HCT116 (cell line): ENCODE results near the gene ACMSD.

Source experiments
- CEBPB ChIP-seq: IDR thresholded peaks from 2 replicates; pipeline ENCODE4 v1.6.1; 2012; ENCODE audit warnings: low read depth
- EZH2 ChIP-seq: fragments of 200-600 bp; sonication (generic); IDR thresholded peaks from 2 replicates; pipeline ENCODE4 v1.6.1; 2017; ENCODE audit warnings: antibody characterized with exemption, mixed run types
- EZH2phosphoT487 ChIP-seq: fragments of 200-600 bp; IDR thresholded peaks from 2 replicates; pipeline ENCODE4 v1.6.1; 2018; ENCODE audit warnings: antibody characterized with exemption, borderline replicate concordance
- JUND ChIP-seq: IDR thresholded peaks from 2 replicates; pipeline ENCODE4 v1.6.1; 2012
- POLR2A ChIP-seq: IDR thresholded peaks from 2 replicates; pipeline ENCODE4 v1.7.0; 2011; ENCODE audit warnings: borderline replicate concordance; ENCODE audit not compliant: insufficient read depth, insufficient read length; ENCODE audit errors: extremely low read depth
- POLR2AphosphoS5 ChIP-seq: IDR thresholded peaks from 2 replicates; pipeline ENCODE4 v1.6.1; 2011; ENCODE audit warnings: mild to moderate bottlenecking, low read depth, low read length, moderate library complexity
- RAD21 ChIP-seq: IDR thresholded peaks from 2 replicates; pipeline ENCODE4 v1.6.1; 2012; ENCODE audit warnings: low read depth, mild to moderate bottlenecking
- SP1 ChIP-seq: IDR thresholded peaks from 2 replicates; pipeline ENCODE4 v1.6.1; 2012; ENCODE audit warnings: low read depth
- YY1 ChIP-seq: IDR thresholded peaks from 2 replicates; pipeline ENCODE4 v1.6.1; 2011; ENCODE audit warnings: low read length, low read depth, moderate library complexity, mild to moderate bottlenecking; ENCODE audit not compliant: insufficient replicate concordance; ENCODE audit errors: extremely low read depth
- ZBTB33 ChIP-seq: IDR thresholded peaks from 2 replicates; pipeline ENCODE4 v1.6.1; 2011; ENCODE audit warnings: mild to moderate bottlenecking, low read length, moderate library complexity; ENCODE audit not compliant: insufficient replicate concordance; ENCODE audit errors: extremely low read depth
- ZNF274 ChIP-seq: fragments of 200-500 bp; sonication (Bioruptor generic); IDR thresholded peaks from 2 replicates; pipeline ENCODE4 v1.6.1; 2014; ENCODE audit warnings: mild to moderate bottlenecking, low read depth, low read length, inconsistent platforms
- TF ChIP-seq, protein P1 (sequence below), 3 experiments: fragments of 200-600 bp in 1 of 3; sonication (generic) in 1 of 3; IDR thresholded peaks in 2 of 3; conservative IDR thresholded peaks in 1 of 3; 2 replicates each; pipeline ENCODE4 v1.5.1; 2012 to 2017; ENCODE audit warnings: low read depth in 2 of 3, low read length in 2 of 3, antibody characterized with exemption in 1 of 3, borderline replicate concordance in 1 of 3, control low read depth in 1 of 3, mild to moderate bottlenecking in 1 of 3, mixed read lengths in 1 of 3, mixed run types in 1 of 3, moderate library complexity in 1 of 3; ENCODE audit not compliant: insufficient read depth in 1 of 3

- TF ChIP-seq EZH2 (no peak), ZBTB33 (no peak), RAD21 (no peak), JUND (no peak), YY1 (no peak), EZH2phosphoT487 (no peak), ZNF274 (no peak), SP1 (no peak), CEBPB (no peak), POLR2AphosphoS5 (no peak), POLR2A (no peak)
- TF ChIP-seq, protein P1, sequence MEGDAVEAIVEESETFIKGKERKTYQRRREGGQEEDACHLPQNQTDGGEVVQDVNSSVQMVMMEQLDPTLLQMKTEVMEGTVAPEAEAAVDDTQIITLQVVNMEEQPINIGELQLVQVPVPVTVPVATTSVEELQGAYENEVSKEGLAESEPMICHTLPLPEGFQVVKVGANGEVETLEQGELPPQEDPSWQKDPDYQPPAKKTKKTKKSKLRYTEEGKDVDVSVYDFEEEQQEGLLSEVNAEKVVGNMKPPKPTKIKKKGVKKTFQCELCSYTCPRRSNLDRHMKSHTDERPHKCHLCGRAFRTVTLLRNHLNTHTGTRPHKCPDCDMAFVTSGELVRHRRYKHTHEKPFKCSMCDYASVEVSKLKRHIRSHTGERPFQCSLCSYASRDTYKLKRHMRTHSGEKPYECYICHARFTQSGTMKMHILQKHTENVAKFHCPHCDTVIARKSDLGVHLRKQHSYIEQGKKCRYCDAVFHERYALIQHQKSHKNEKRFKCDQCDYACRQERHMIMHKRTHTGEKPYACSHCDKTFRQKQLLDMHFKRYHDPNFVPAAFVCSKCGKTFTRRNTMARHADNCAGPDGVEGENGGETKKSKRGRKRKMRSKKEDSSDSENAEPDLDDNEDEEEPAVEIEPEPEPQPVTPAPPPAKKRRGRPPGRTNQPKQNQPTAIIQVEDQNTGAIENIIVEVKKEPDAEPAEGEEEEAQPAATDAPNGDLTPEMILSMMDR (IDR thresholded peaks at IDR 0.05 in 2 of 3, conservative IDR thresholded peaks at IDR 0.05 in 1 of 3; ENCODE audit: borderline replicate concordance in 1 of 3, insufficient read depth in 1 of 3, low read depth in 2 of 3, low read length in 2 of 3): no peak
Measured at GRCh38 chr2:134861173-134861572, 22.8 kb downstream of the ACMSD start.
